Neural progenitor cell (in vitro differentiated cells): Measurements from ENCODE around the gene NLRP14. TPM values are rescaled to one million over a fixed set of nuclear protein-coding genes. Genes with fewer than 3 reads are reported as not detected.

Experiments used
- DNase-seq: peaks from one replicate; pipeline ENCODE4 v3.0.0-alpha.2; 2016; ENCODE audit warnings: low spot score
- H2AFZ ChIP-seq: fragments of 200-600 bp; sonication (generic); replicated peaks from 2 replicates; pipeline ENCODE4 v1.6.1; 2016; ENCODE audit warnings: antibody characterized with exemption
- H3F3A ChIP-seq: fragments of 200-600 bp; sonication (generic); 2 replicates; pipeline ENCODE4 v1.6.1; 2016; ENCODE audit warnings: antibody characterized with exemption, low read depth
- H3K27ac ChIP-seq: fragments of 200-600 bp; sonication (generic); 2 replicates; pipeline ENCODE4 v1.5.1; 2016; ENCODE audit warnings: mild to moderate bottlenecking
- H3K27me3 ChIP-seq: fragments of 200-600 bp; sonication (generic); 2 replicates; pipeline ENCODE4 v1.6.1; 2016; ENCODE audit warnings: mild to moderate bottlenecking, moderate library complexity
- H3K36me3 ChIP-seq: fragments of 200-600 bp; sonication (generic); 2 replicates; pipeline ENCODE4 v1.5.1; 2016
- H3K4me1 ChIP-seq: fragments of 200-600 bp; sonication (generic); 2 replicates; pipeline ENCODE4 v1.6.1; 2016; ENCODE audit warnings: mixed run types
- H3K4me2 ChIP-seq: fragments of 200-600 bp; sonication (generic); 2 replicates; pipeline ENCODE4 v1.6.1; 2016
- H3K4me3 ChIP-seq: fragments of 200-600 bp; sonication (generic); 2 replicates; pipeline ENCODE4 v1.5.1; 2016
- H3K79me2 ChIP-seq: fragments of 200-600 bp; sonication (generic); 2 replicates; pipeline ENCODE4 v1.6.1; 2016; ENCODE audit warnings: low read depth
- H3K9ac ChIP-seq: fragments of 200-600 bp; sonication (generic); 2 replicates; pipeline ENCODE4 v1.6.1; 2016
- H3K9me3 ChIP-seq: fragments of 200-600 bp; sonication (generic); 2 replicates; pipeline ENCODE4 v1.5.1; 2016; ENCODE audit warnings: low read depth
- H4K20me1 ChIP-seq: fragments of 200-600 bp; sonication (generic); 2 replicates; pipeline ENCODE4 v1.6.1; 2016; ENCODE audit warnings: low read depth
- H3K27ac Mint-ChIP-seq: 3 replicates; pipeline ENCODE4 v1.8.0; 2021; ENCODE audit warnings: mixed read lengths
- H3K27me3 Mint-ChIP-seq: 2 replicates; pipeline ENCODE4 v1.8.0; 2022; ENCODE audit warnings: low read depth, mild to moderate bottlenecking, inconsistent platforms, moderate library complexity, mixed read lengths; ENCODE audit not compliant: insufficient read depth
- H3K36me3 Mint-ChIP-seq: 3 replicates; pipeline ENCODE4 v1.8.0; 2021; ENCODE audit warnings: mixed read lengths
- H3K4me1 Mint-ChIP-seq: 3 replicates; pipeline ENCODE4 v1.8.0; 2021; ENCODE audit warnings: mixed read lengths
- H3K4me3 Mint-ChIP-seq: 3 replicates; pipeline ENCODE4 v1.8.0; 2021; ENCODE audit warnings: mild to moderate bottlenecking, moderate library complexity, mixed read lengths
- H3K9me3 Mint-ChIP-seq: 3 replicates; pipeline ENCODE4 v1.8.0; 2020; ENCODE audit warnings: mixed read lengths
- CTCF ChIP-seq: fragments of 200-600 bp; sonication (generic); IDR thresholded peaks from 2 replicates; pipeline ENCODE4 v1.5.1; 2017; ENCODE audit warnings: antibody characterized with exemption, mild to moderate bottlenecking
- EZH2 ChIP-seq: fragments of 200-600 bp; sonication (generic); IDR thresholded peaks from 2 replicates; pipeline ENCODE4 v1.6.1; 2017; ENCODE audit warnings: antibody characterized with exemption, mild to moderate bottlenecking, moderate library complexity
- EZH2phosphoT487 ChIP-seq: fragments of 200-600 bp; sonication (generic); IDR thresholded peaks from 2 replicates; pipeline ENCODE4 v1.6.1; 2017; ENCODE audit warnings: antibody characterized with exemption
- total RNA-seq: library from RNA; depleted of rRNA; stranded (reverse); fragments of >200 nt; gene quantifications from 2 replicates; pipeline ENCODE4 v1.2.3, GENCODE V29; 2015; ENCODE audit warnings: low replicate concordance

Gene NLRP14
- total RNA-seq, 1 donor from 2014 or later: 1.8 TPM

DNA sequence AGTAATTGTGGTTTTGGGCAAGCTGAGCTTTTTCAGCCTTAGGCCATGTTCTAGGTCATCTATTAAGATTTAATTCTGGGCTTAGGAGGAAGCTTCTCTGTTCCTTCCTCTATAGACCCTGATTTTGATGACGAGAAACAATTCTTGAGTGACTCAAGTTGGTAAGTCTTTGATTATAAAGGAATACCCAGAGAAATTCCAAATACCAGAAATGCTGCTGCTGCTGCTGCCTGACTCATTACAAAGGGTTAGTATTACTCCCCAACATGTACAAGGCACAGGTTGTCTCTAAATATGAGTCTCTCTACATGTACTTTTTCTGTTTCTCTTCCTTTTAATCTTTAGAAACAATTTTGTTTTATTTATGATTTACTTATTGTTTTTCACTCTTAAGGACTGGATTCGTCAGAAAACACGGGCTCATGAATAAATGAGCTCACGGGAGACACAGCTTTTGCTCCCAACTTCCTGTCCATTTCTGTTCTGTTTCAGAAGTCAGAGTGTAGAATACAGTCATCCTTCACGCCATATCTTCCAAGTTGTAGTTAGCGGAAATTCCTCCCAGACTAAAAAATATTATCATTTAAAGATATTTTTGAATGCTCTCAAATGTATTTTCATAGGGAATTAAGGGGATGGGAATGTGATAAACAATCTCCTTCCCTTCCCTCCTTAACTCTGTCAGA is 36.7 kb downstream of the NLRP14 start:
- Histone ChIP-seq H3K79me2 (no peaks in the 10 kb centered on the region), H3F3A (no peaks in the 10 kb centered on the region), H2AFZ (no peak overlapping the region), H3K4me3 (no peak overlapping the region), H3K36me3 (no peaks in the 10 kb centered on the region), H3K4me1 (peaks cover 5% of the 10 kb centered on the region), H3K9me3 (no peaks in the 10 kb centered on the region), H3K4me2 (no peak overlapping the region), H4K20me1 (no peaks in the 10 kb centered on the region), H3K27me3 (no peaks in the 10 kb centered on the region), H3K9ac (no peak overlapping the region), H3K27ac (no peak overlapping the region)
- H3K9me3 Mint-ChIP-seq: no peaks in the 10 kb centered on the region
- H3K27ac Mint-ChIP-seq: no peak overlapping the region
- H3K36me3 Mint-ChIP-seq: no peaks in the 10 kb centered on the region
- TF ChIP-seq EZH2: no peak
- no peak for TF ChIP-seq CTCF
- no peak for TF ChIP-seq EZH2phosphoT487
- DNase-seq: no peak
- H3K4me1 Mint-ChIP-seq: no peaks in the 10 kb centered on the region
- no peak overlapping the region for H3K4me3 Mint-ChIP-seq
- H3K27me3 Mint-ChIP-seq: no peaks in the 10 kb centered on the region

DNA sequence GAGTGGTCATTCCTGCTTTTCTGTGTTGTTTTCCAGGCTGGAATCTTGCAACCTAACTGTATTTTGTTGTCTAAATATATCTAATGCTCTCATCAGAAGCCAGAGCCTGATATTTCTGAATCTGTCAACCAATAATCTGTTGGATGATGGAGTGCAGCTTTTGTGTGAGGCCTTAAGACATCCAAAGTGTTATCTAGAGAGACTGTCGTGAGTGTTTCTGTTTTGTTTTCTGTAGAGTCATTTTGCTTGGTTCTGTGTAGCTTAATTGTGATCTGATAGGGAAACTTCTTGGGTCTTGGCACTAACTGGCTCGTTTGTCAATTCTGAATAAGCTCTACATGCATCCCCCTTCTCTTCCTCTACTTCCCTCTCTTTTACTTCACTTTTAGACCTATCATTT is 37.4 kb downstream of the NLRP14 start:
- Histone ChIP-seq H3K36me3 (no peaks in the 10 kb centered on the region), H3F3A (no peaks in the 10 kb centered on the region), H3K9ac (no peak overlapping the region), H3K9me3 (no peaks in the 10 kb centered on the region), H3K4me3 (no peak overlapping the region), H4K20me1 (no peaks in the 10 kb centered on the region), H3K4me2 (no peak overlapping the region), H3K79me2 (no peaks in the 10 kb centered on the region), H3K27me3 (no peaks in the 10 kb centered on the region), H3K27ac (no peak overlapping the region), H2AFZ (no peak overlapping the region), H3K4me1 (peaks cover 5% of the 10 kb centered on the region)
- TF ChIP-seq EZH2phosphoT487 (no peak), EZH2 (no peak), CTCF (no peak)
- DNase-seq: no peak
- Mint-ChIP-seq H3K4me3 (no peak overlapping the region), H3K27ac (no peak overlapping the region), H3K36me3 (no peaks in the 10 kb centered on the region), H3K9me3 (no peaks in the 10 kb centered on the region), H3K4me1 (no peaks in the 10 kb centered on the region), H3K27me3 (no peaks in the 10 kb centered on the region)

DNA sequence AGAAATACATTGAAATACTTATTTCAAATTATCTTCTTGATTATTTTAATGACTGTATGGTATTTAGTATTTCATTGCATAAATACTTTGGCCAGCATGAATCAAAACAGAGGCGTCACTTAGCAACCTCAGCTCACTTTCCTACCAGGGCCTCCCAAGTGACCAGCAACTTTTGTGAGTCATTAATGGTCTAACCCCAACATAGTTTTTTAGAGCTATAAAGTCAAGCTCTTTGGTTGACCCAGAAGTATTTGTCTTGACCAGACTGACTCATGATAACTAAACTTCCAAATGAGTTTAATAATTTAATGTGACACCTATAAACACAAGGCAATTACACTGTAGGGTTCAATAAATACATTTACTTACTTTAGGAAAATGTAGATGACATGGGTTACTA is 40.6 kb downstream of the NLRP14 start:
- H2AFZ ChIP-seq: no peak overlapping the region
- no peaks in the 10 kb centered on the region for H3K27me3 ChIP-seq
- H3K9ac ChIP-seq: no peak overlapping the region
- Mint-ChIP-seq H3K4me1 (no peaks in the 10 kb centered on the region), H3K36me3 (no peaks in the 10 kb centered on the region), H3K27me3 (no peaks in the 10 kb centered on the region), H3K9me3 (no peaks in the 10 kb centered on the region), H3K27ac (no peak overlapping the region), H3K4me3 (no peak overlapping the region)
- no peak for TF ChIP-seq CTCF
- no peak for TF ChIP-seq EZH2
- TF ChIP-seq EZH2phosphoT487: no peak
- no peaks in the 10 kb centered on the region for H3F3A ChIP-seq
- H3K9me3 ChIP-seq: no peaks in the 10 kb centered on the region
- H4K20me1 ChIP-seq: no peaks in the 10 kb centered on the region
- no peak overlapping the region for H3K4me3 ChIP-seq
- H3K27ac ChIP-seq: no peak overlapping the region
- no peaks in the 10 kb centered on the region for H3K79me2 ChIP-seq
- H3K36me3 ChIP-seq: no peaks in the 10 kb centered on the region
- H3K4me2 ChIP-seq: no peak overlapping the region
- DNase-seq: no peak
- H3K4me1 ChIP-seq: peaks cover 5% of the 10 kb centered on the region
